Progenitor cell of endocrine pancreas (in vitro differentiated cells): Measurements from ENCODE around the gene NELL1. TPM values are rescaled to one million over a fixed set of nuclear protein-coding genes. Genes with fewer than 3 reads are reported as not detected.

ENCODE experiments used
- DNase-seq: peaks from one replicate; pipeline ENCODE4 v3.0.0; 2021; ENCODE audit warnings: low spot score; ENCODE audit not compliant: unreplicated experiment
- H3K27ac Mint-ChIP-seq: 2 replicates; pipeline ENCODE4 v1.8.0; 2021; ENCODE audit warnings: mild to moderate bottlenecking, moderate library complexity, mixed read lengths
- H3K27me3 Mint-ChIP-seq: 2 replicates; pipeline ENCODE4 v1.8.0; 2021; ENCODE audit warnings: mixed read lengths
- H3K36me3 Mint-ChIP-seq: 2 replicates; pipeline ENCODE4 v1.8.0; 2022; ENCODE audit warnings: mixed read lengths; ENCODE audit not compliant: insufficient read depth
- H3K4me1 Mint-ChIP-seq: 2 replicates; pipeline ENCODE4 v1.8.0; 2021; ENCODE audit warnings: low read depth, mixed read lengths
- H3K4me3 Mint-ChIP-seq: 2 replicates; pipeline ENCODE4 v1.8.0; 2021; ENCODE audit warnings: low read depth, mild to moderate bottlenecking, moderate library complexity, mixed read lengths
- H3K9me3 Mint-ChIP-seq: 2 replicates; pipeline ENCODE4 v1.8.0; 2021; ENCODE audit warnings: low read depth, mixed read lengths
- CTCF ChIP-seq: fragments of 200-600 bp; sonication (generic); IDR thresholded peaks from one replicate; pipeline ENCODE4 v1.5.0; 2021; ENCODE audit warnings: antibody characterized with exemption, mild to moderate bottlenecking; ENCODE audit not compliant: unreplicated experiment
- total RNA-seq: library from RNA; stranded (reverse); gene quantifications from 2 replicates; pipeline ENCODE4 v1.2.1, GENCODE V29; 2021

The NELL1 gene
- total RNA-seq, 1 donor from 2014 or later, result 2.2 TPM

DNA sequence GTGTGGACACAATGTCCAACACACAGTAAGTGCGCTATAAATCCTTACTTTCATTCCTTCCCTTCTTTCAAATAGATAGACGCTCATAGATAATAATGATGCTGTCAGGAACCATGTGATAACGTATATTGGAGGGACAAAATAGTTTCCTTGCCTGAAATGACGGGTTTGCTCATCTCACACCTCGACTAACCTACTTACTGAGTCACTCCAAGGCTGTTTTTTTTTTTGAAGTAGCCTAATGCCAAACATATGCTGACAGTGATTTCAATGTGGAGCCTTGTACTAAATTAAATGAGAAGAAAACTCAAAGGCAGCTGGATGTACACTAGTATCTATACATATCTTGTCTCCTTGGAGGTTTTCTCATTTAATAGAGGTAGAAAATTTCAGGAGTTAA is 400.5 kb downstream of the NELL1 start:
- H3K27ac Mint-ChIP-seq, result no peak overlapping the region
- TF ChIP-seq CTCF, result no peak

GRCh38 chr11:21072558-21072957 is 403.2 kb downstream of the NELL1 start:
- Mint-ChIP-seq H3K27ac (no peak overlapping the region), H3K4me1 (no peaks in the 10 kb centered on the region), H3K9me3 (no peaks in the 10 kb centered on the region), H3K27me3 (no peaks in the 10 kb centered on the region), H3K36me3 (no peaks in the 10 kb centered on the region), H3K4me3 (no peak overlapping the region)
- TF ChIP-seq CTCF, result no peak
- no peak for DNase-seq

More for the DNA sequence above, 400.5 kb downstream of the NELL1 start:
- Mint-ChIP-seq H3K9me3 (no peaks in the 10 kb centered on the region), H3K36me3 (no peaks in the 10 kb centered on the region), H3K4me3 (no peak overlapping the region), H3K4me1 (no peaks in the 10 kb centered on the region), H3K27me3 (no peaks in the 10 kb centered on the region)
- no peak for DNase-seq

GRCh38 chr11:21082853-21083252 is 413.5 kb downstream of the NELL1 start:
- Mint-ChIP-seq H3K27me3 (no peaks in the 10 kb centered on the region), H3K4me3 (no peak overlapping the region), H3K27ac (no peak overlapping the region), H3K4me1 (no peaks in the 10 kb centered on the region), H3K9me3 (no peaks in the 10 kb centered on the region), H3K36me3 (no peaks in the 10 kb centered on the region)
- no peak for DNase-seq
- TF ChIP-seq CTCF, result no peak

GRCh38 chr11:21088930-21089329 is 419.5 kb downstream of the NELL1 start:
- no peak for TF ChIP-seq CTCF
- Mint-ChIP-seq H3K9me3 (no peaks in the 10 kb centered on the region), H3K36me3 (no peaks in the 10 kb centered on the region), H3K4me3 (no peak overlapping the region), H3K27ac (no peak overlapping the region), H3K27me3 (no peaks in the 10 kb centered on the region), H3K4me1 (no peaks in the 10 kb centered on the region)
- no peak for DNase-seq

- Mint-ChIP-seq H3K4me1 (no peaks in the 10 kb centered on the region), H3K27me3 (no peaks in the 10 kb centered on the region), H3K27ac (no peak overlapping the region), H3K36me3 (no peaks in the 10 kb centered on the region), H3K9me3 (no peaks in the 10 kb centered on the region), H3K4me3 (no peak overlapping the region)
- no peak for TF ChIP-seq CTCF
- no peak for DNase-seq
Measured at GRCh38 chr11:21104641-21105040, 435.3 kb downstream of the NELL1 start.
